Measurements from ENCODE around the gene CACNA2D3. TPM values are rescaled to one million over a fixed set of nuclear protein-coding genes. Genes with fewer than 3 reads are reported as not detected.

The CACNA2D3 gene
- total RNA-seq, 4 donors from 2014 or later: 0.83 to 5.0 (median 2.5) TPM

- H3K9me3 ChIP-seq: no peaks in the 10 kb centered on the region
- intact Hi-C loops (cut with DNase I; ENCODE audit: low total_unique reads): no loop called here
- no peaks in the 10 kb centered on the region for H3K4me1 ChIP-seq
- H3K27ac ChIP-seq: no peak overlapping the region
- no peaks in the 10 kb centered on the region for H3K36me3 ChIP-seq
- H3K27me3 ChIP-seq: no peaks in the 10 kb centered on the region
- H3K4me3 ChIP-seq: no peak overlapping the region
- TF ChIP-seq POLR2A (IDR thresholded peaks at IDR 0.05) (no peak), CTCF (IDR thresholded peaks at IDR 0.05) (no peak)
- DNase-seq: no peak
Observed at GRCh38 chr3:54915181-54915580, 792.8 kb downstream of the CACNA2D3 start.

GRCh38 chr3:54915976-54916375 is 793.6 kb downstream of the CACNA2D3 start:
- no peaks in the 10 kb centered on the region for H3K9me3 ChIP-seq
- H3K27me3 ChIP-seq: no peaks in the 10 kb centered on the region
- no peak overlapping the region for H3K27ac ChIP-seq
- no peak for DNase-seq
- no peaks in the 10 kb centered on the region for H3K4me1 ChIP-seq
- no peaks in the 10 kb centered on the region for H3K36me3 ChIP-seq
- intact Hi-C loops (cut with DNase I; ENCODE audit: low total_unique reads): no loop called here
- H3K4me3 ChIP-seq: no peak overlapping the region
- TF ChIP-seq CTCF (IDR thresholded peaks at IDR 0.05) (no peak), POLR2A (IDR thresholded peaks at IDR 0.05) (no peak)

- intact Hi-C loops (cut with DNase I; ENCODE audit: low total_unique reads): no loop called here
- TF ChIP-seq POLR2A (IDR thresholded peaks at IDR 0.05) (no peak), CTCF (IDR thresholded peaks at IDR 0.05) (no peak)
Observed at GRCh38 chr3:54916732-54917131, 794.4 kb downstream of the CACNA2D3 start.

GRCh38 chr3:54917174-54917573 is 794.8 kb downstream of the CACNA2D3 start:
- no peaks in the 10 kb centered on the region for H3K27me3 ChIP-seq
- TF ChIP-seq CTCF (IDR thresholded peaks at IDR 0.05) (no peak), POLR2A (IDR thresholded peaks at IDR 0.05) (no peak)
- intact Hi-C loops (cut with DNase I; ENCODE audit: low total_unique reads): no loop called here
- no peaks in the 10 kb centered on the region for H3K36me3 ChIP-seq
- H3K27ac ChIP-seq: no peak overlapping the region
- H3K4me1 ChIP-seq: no peaks in the 10 kb centered on the region
- H3K9me3 ChIP-seq: no peaks in the 10 kb centered on the region
- DNase-seq: no peak
- no peak overlapping the region for H3K4me3 ChIP-seq

More at GRCh38 chr3:54916732-54917131, 794.4 kb downstream of the CACNA2D3 start:
- H3K27me3 ChIP-seq: no peaks in the 10 kb centered on the region
- DNase-seq: no peak
- H3K36me3 ChIP-seq: no peaks in the 10 kb centered on the region
- no peaks in the 10 kb centered on the region for H3K9me3 ChIP-seq
- H3K27ac ChIP-seq: no peak overlapping the region
- H3K4me3 ChIP-seq: no peak overlapping the region
- no peaks in the 10 kb centered on the region for H3K4me1 ChIP-seq

- no peaks in the 10 kb centered on the region for H3K36me3 ChIP-seq
- intact Hi-C loops (cut with DNase I; ENCODE audit: low total_unique reads): no loop called here
- H3K4me1 ChIP-seq: no peaks in the 10 kb centered on the region
- no peaks in the 10 kb centered on the region for H3K9me3 ChIP-seq
- H3K4me3 ChIP-seq: no peak overlapping the region
- DNase-seq: no peak
- H3K27me3 ChIP-seq: no peaks in the 10 kb centered on the region
- H3K27ac ChIP-seq: no peak overlapping the region
- TF ChIP-seq POLR2A (IDR thresholded peaks at IDR 0.05) (no peak), CTCF (IDR thresholded peaks at IDR 0.05) (no peak)
Observed at GRCh38 chr3:54917862-54918261, 795.5 kb downstream of the CACNA2D3 start.

All from uterus (tissue), 4 donors.